Ishikawa (cell line): ENCODE data around the gene FPR2.

Source experiments
- CEBPB ChIP-seq: IDR thresholded peaks from 2 replicates; pipeline ENCODE4 v1.6.1; 2012
- CREB1 ChIP-seq: IDR thresholded peaks from 2 replicates; pipeline ENCODE4 v1.6.1; 2012; ENCODE audit warnings: low read depth
- EGR1 ChIP-seq: IDR thresholded peaks from 2 replicates; pipeline ENCODE4 v1.6.1; 2012
- EP300 ChIP-seq: IDR thresholded peaks from 2 replicates; pipeline ENCODE4 v1.6.1; 2012; ENCODE audit warnings: borderline replicate concordance
- FOXM1 ChIP-seq: IDR thresholded peaks from 2 replicates; pipeline ENCODE4 v1.6.1; 2012; ENCODE audit warnings: low read depth, borderline replicate concordance
- MAX ChIP-seq: IDR thresholded peaks from 2 replicates; pipeline ENCODE4 v1.6.1; 2012
- NFIC ChIP-seq: IDR thresholded peaks from 2 replicates; pipeline ENCODE4 v1.6.1; 2012
- RAD21 ChIP-seq: IDR thresholded peaks from 2 replicates; pipeline ENCODE4 v1.6.1; 2012; ENCODE audit warnings: low read depth
- REST ChIP-seq: IDR thresholded peaks from 2 replicates; pipeline ENCODE4 v1.6.1; 2012; ENCODE audit warnings: low read depth, mild to moderate bottlenecking
- TAF1 ChIP-seq: IDR thresholded peaks from 2 replicates; pipeline ENCODE4 v1.6.1; 2012; ENCODE audit warnings: low read depth, mild to moderate bottlenecking
- TCF12 ChIP-seq: IDR thresholded peaks from 2 replicates; pipeline ENCODE4 v1.6.1; 2012; ENCODE audit warnings: low read depth
- TEAD4 ChIP-seq: IDR thresholded peaks from 2 replicates; pipeline ENCODE4 v1.6.1; 2012
- YY1 ChIP-seq: IDR thresholded peaks from 2 replicates; pipeline ENCODE4 v1.6.1; 2012; ENCODE audit warnings: low read depth
- ZBTB7A ChIP-seq: IDR thresholded peaks from 2 replicates; pipeline ENCODE4 v1.6.1; 2012; ENCODE audit warnings: low read depth
- TF ChIP-seq, protein P1 (sequence below): IDR thresholded peaks from 2 replicates; pipeline ENCODE4 v1.6.1; 2012

FPR2 gene

GRCh38 chr19:51808333-51808986 lies 47.5 kb downstream of the FPR2 start:
- TF ChIP-seq TCF12 = no peak
- no peak for TF ChIP-seq TEAD4
- TF ChIP-seq TAF1 = no peak
- TF ChIP-seq YY1 = no peak
- TF ChIP-seq NFIC = no peak
- no peak for TF ChIP-seq FOXM1
- no peak for TF ChIP-seq CREB1
- TF ChIP-seq RAD21 = no peak
- no peak for TF ChIP-seq REST
- no peak for TF ChIP-seq ZBTB7A
- TF ChIP-seq EP300 = no peak
- TF ChIP-seq, protein P1, sequence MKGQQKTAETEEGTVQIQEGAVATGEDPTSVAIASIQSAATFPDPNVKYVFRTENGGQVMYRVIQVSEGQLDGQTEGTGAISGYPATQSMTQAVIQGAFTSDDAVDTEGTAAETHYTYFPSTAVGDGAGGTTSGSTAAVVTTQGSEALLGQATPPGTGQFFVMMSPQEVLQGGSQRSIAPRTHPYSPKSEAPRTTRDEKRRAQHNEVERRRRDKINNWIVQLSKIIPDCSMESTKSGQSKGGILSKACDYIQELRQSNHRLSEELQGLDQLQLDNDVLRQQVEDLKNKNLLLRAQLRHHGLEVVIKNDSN = no peak
- TF ChIP-seq EGR1 = no peak
- no peak for TF ChIP-seq CEBPB

- TF ChIP-seq RAD21 (no peak), TEAD4 (peak; percentile 87), CEBPB (peak; percentile 94), TAF1 (no peak), ZBTB7A (0 out of 2 replicates have a peak, but pooled peaks have one; percentile 50), TCF12 (0 out of 2 replicates have a peak, but pooled peaks have one; percentile 48), EGR1 (no peak), YY1 (no peak), CREB1 (no peak), NFIC (peak; percentile 51), EP300 (peak; percentile 74), REST (no peak), FOXM1 (no peak), MAX (no peak)
- TF ChIP-seq, protein P1 = no peak
Observed at GRCh38 chr19:51809787-51810186, 48.8 kb downstream of the FPR2 start.

DNA sequence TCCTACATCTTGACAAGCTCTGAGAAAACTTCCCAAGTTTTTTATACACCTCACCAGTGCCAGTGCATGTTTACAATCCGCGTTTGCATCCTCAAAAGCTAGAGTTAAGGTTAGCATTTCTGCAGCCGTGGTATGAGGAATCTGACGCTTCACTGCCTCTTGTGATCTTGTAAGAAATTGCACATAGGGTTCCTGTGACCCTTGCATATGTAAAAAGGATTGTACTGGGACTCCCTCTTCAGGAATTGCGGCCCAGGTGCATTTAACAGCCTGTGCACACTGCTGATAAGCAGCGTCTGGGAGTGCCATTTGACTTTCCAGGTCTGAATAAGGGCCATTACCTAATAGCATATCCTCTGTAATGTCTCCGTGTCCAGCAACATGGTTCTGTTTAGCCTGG lies 49.2 kb downstream of the FPR2 start:
- peak; percentile 59 for TF ChIP-seq RAD21
- TF ChIP-seq CREB1 = no peak
- TF ChIP-seq TCF12 = peak; percentile 3; the same call in 1 of the 2 replicates

DNA sequence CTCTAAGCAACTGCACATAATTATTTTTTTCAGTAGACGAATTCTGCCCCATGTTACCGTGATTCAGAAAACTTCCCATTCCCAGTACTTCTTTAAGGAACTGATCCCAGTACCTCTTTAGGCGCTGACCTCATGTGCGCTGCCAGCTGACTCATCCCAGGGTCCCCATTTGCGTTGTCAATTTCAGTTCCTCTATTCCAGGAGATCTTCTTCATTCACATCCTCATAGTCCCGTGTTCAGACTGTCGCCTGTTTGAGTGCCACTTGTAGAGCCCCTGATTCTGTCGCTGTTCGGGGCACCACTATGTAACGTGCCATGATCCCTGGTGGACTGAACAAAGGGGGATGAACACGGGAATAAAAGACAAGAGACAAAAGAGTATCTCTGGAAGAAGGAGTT lies 50.4 kb downstream of the FPR2 start:
- TF ChIP-seq TAF1 = no peak
- no peak for TF ChIP-seq CREB1
- no peak for TF ChIP-seq NFIC
- no peak for TF ChIP-seq YY1
- no peak for TF ChIP-seq MAX

DNA sequence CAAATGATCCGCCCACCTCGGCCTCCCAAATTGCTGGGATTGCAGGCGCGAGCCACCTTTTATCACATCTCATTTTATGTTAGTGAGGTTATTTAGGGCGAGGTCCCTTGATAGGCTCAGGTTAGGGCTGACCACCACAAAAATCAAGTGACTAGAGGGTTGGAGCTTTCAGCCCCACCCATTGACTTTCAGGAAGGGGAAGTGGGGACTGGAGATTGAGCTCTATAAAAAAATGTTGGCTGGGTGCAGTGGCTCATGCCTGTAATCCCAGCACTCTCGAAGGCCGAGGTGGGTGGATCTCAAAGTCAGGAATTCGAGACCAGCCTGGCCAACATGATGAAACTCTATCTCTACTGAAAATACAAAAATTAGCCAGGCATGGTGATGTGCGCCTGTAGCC lies 54.1 kb downstream of the FPR2 start:
- TF ChIP-seq ZBTB7A (no peak), YY1 (no peak), TCF12 (no peak), EGR1 (no peak), NFIC (no peak)

DNA sequence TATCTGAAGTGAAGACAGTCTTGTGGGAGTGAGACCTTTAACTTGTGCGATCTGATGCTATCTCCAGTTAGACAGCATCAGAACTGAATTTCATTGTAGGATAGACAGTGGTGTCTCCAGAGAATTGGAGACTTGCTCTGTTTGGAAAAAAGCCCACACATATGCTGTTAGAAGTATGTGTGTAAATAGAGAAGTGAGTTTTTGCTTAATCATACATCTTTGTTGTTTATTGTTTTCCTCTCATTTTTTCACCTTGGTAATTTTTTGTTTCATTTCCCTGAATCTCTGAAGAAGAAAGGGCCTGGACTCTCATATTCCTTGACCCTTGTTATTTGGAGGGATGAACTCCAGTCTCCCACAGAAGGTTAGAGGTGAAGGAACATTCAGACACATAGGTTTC lies 55.7 kb downstream of the FPR2 start:
- no peak for TF ChIP-seq FOXM1
- TF ChIP-seq TEAD4 = no peak
- TF ChIP-seq CEBPB = no peak
- no peak for TF ChIP-seq TCF12
- TF ChIP-seq CREB1 = no peak
- TF ChIP-seq NFIC = no peak
- TF ChIP-seq RAD21 = no peak
- no peak for TF ChIP-seq EGR1
- no peak for TF ChIP-seq TAF1
- TF ChIP-seq ZBTB7A = no peak
- TF ChIP-seq, protein P1 = no peak
- TF ChIP-seq REST = no peak
- no peak for TF ChIP-seq YY1
- TF ChIP-seq EP300 = no peak
- no peak for TF ChIP-seq MAX
